Sigmoid colon (tissue), 7 donors: Measurements from ENCODE around the gene RPS6KA2. TPM values are rescaled to one million over a fixed set of nuclear protein-coding genes. Genes with fewer than 3 reads are reported as not detected.
A peak's percentile ranks its signal among the peaks of the same experiment; 100 is the strongest.

Source experiments
- DNase-seq: peaks from one replicate; pipeline ENCODE4 v3.0.0-alpha.2; 2019
- H3K27ac ChIP-seq, 4 donors: fragments of 200-600 bp; sonication (generic); one replicate each; pipeline ENCODE4 v1.5.1; 2016 to 2019; ENCODE audit warnings: mild to moderate bottlenecking in 1 of 4
- H3K27me3 ChIP-seq, 3 donors: fragments of 200-600 bp; sonication (generic); one replicate each; pipeline ENCODE4 v1.5.1; 2019; ENCODE audit warnings: mild to moderate bottlenecking in 1 of 3
- H3K36me3 ChIP-seq, 4 donors: fragments of 200-600 bp; sonication (generic); one replicate each; pipeline ENCODE4 v1.5.1; 2016 to 2019
- H3K4me1 ChIP-seq, 4 donors: fragments of 200-600 bp; sonication (generic); one replicate each; pipeline ENCODE4 v1.5.1; 2017 to 2019
- H3K4me3 ChIP-seq, 4 donors: fragments of 200-600 bp; sonication (generic); one replicate each; pipeline ENCODE4 v1.5.1; 2017 to 2019; ENCODE audit warnings: mild to moderate bottlenecking in 2 of 4, moderate library complexity in 1 of 4
- H3K9me3 ChIP-seq, 4 donors: fragments of 200-600 bp in 3 of 4; sonication (generic) in 3 of 4; one replicate each; pipeline versions ENCODE4 v1.5.1 to v1.6.1; 2013 to 2019
- CTCF ChIP-seq, 4 experiments: fragments of 450-650 bp in 3 of 4; fragments of 200-600 bp in 1 of 4; IDR thresholded peaks; one replicate each; pipeline ENCODE4 v1.5.1; 2016 to 2019; ENCODE audit warnings: antibody characterized with exemption in 4 of 4, mild to moderate bottlenecking in 3 of 4, moderate library complexity in 2 of 4
- EP300 ChIP-seq, 4 donors: sonication (generic); formaldehyde crosslinking; IDR thresholded peaks; one replicate each; pipeline ENCODE4 v1.6.1; 2017; ENCODE audit warnings: antibody characterized with exemption in 4 of 4
- POLR2A ChIP-seq, 2 donors: fragments of 450-650 bp; IDR thresholded peaks; one replicate each; pipeline ENCODE4 v1.6.1; 2016; ENCODE audit warnings: antibody characterized with exemption in 2 of 2, mild to moderate bottlenecking in 2 of 2, moderate library complexity in 2 of 2
- POLR2AphosphoS5 ChIP-seq, 4 donors: sonication (generic); formaldehyde crosslinking; IDR thresholded peaks; one replicate each; pipeline ENCODE4 v1.6.1; 2017; ENCODE audit warnings: antibody characterized with exemption in 4 of 4
- WGBS, 2 donors: extraction: QIAGEN DNeasy Blood & Tissue Kit; methylation state at CpG; one replicate each; pipeline ENCODE4 v1.1.7; 2013; 5-methylcytosine and 5-hydroxymethylcytosine counted together
- intact Hi-C: fragments of 100-400 bp; cut with DNase I; formaldehyde crosslinking; loops from one replicate; pipeline ENCODE4 v1.15.1; 2023
- polyA plus RNA-seq, 3 donors: library from polyadenylated mRNA; stranded (reverse); fragments of 200-250 nt; gene quantifications; one replicate each; pipeline ENCODE4 v1.2.3, GENCODE V29; 2013
- total RNA-seq, 4 donors: library from RNA; depleted of rRNA; stranded (reverse); fragments of >200 nt; gene quantifications; one replicate each; pipeline ENCODE4 v1.1.0, GENCODE V29; 2016
- donor health status: healthy with polysubstance abuse.
- donor health status: Bipolar disorder and iron deficiency.
- donor health status: healthy.

The RPS6KA2 gene
- total and polyA plus RNA-seq, 7 donors, result 6.5 to 44.7 (median 27.8) TPM

DNA sequence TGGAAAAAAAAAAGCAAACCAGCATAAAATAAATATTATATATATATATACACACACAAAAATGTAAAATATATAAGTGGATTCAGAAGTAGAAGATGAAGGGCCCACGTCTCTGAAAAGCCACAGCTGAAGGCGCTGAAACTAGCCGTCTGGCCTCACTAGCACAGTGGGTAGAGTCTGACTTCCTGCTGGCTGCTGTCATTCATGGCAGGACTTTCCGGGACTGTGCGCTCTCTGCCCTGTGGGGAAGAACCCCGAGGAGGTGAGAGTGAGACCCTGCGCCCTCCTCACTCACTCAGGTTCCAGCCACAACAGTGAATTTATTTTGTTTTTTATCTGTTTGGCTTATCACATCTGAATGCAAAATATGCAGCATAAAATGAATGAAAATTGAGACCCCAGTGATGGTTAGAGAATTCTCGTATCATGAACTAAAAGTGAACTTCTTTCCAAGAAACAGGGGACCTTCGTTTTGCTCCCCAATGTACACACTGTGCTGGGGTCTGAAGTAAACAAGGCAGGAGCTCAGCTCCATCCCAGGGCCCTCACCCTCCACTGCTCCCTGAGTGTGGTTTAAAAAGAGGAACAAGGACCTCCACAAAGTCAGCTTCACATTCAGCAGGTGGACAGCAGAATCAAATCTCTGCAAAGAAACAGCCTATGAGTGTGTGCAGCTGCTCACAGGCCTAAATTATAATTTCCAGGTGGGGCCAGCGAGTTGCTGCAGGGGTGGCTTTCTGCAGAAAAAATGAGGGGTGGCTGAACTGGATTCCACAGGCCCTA lies 39.2 kb downstream of the RPS6KA2 start:
- Histone ChIP-seq H3K36me3 (no peaks in the 10 kb centered on the region), H3K27ac (peak overlapping the region in 2 of 4 donors; percentile 13 to 35), H3K27me3 (no peaks in the 10 kb centered on the region), H3K4me1 (peaks cover 0 to 59% (median 24%) of the 10 kb centered on the region in 4 donors), H3K9me3 (no peaks in the 10 kb centered on the region), H3K4me3 (no peak overlapping the region)
- no peak for TF ChIP-seq POLR2A (IDR thresholded peaks at IDR 0.05)
- no peak for TF ChIP-seq CTCF (IDR thresholded peaks at IDR 0.05)
- TF ChIP-seq EP300 (IDR thresholded peaks at IDR 0.05), result no peak
- TF ChIP-seq POLR2AphosphoS5 (IDR thresholded peaks at IDR 0.05), result no peak
- intact Hi-C loops, result no loop called here
- DNase-seq, result no peak
- 57 to 86% methylated on average over 10 of the region's 10 CpGs for whole genome bisulfite sequencing, 2 donors

GRCh38 chr6:166586424-166587156 lies 40.5 kb downstream of the RPS6KA2 start, which contains the start of gene RAMACL:
Gene RAMACL, minus strand, starts transcription at chr6:166586678. Its CDS starts 201 bp downstream, at chr6:166586477.
- H3K9me3 ChIP-seq, result no peaks in the 10 kb centered on the region
- H3K27ac ChIP-seq, result no peak within 1 kb of the TSS
- intact Hi-C loops, result no loop called here
- 96 to 98% methylated on average over 9 of the region's 9 CpGs for WGBS, 2 donors
- no peaks in the 10 kb centered on the region for H3K36me3 ChIP-seq
- no peak within 1 kb of the TSS for H3K4me3 ChIP-seq
- peaks cover 0 to 53% (median 24%) of the 10 kb centered on the region in 4 donors for H3K4me1 ChIP-seq
- TF ChIP-seq CTCF (IDR thresholded peaks at IDR 0.05) (no peak), POLR2AphosphoS5 (IDR thresholded peaks at IDR 0.05) (no peak), POLR2A (IDR thresholded peaks at IDR 0.05) (no peak), EP300 (IDR thresholded peaks at IDR 0.05) (no peak)
- H3K27me3 ChIP-seq, result no peaks in the 10 kb centered on the region
- DNase-seq, result no peak

DNA sequence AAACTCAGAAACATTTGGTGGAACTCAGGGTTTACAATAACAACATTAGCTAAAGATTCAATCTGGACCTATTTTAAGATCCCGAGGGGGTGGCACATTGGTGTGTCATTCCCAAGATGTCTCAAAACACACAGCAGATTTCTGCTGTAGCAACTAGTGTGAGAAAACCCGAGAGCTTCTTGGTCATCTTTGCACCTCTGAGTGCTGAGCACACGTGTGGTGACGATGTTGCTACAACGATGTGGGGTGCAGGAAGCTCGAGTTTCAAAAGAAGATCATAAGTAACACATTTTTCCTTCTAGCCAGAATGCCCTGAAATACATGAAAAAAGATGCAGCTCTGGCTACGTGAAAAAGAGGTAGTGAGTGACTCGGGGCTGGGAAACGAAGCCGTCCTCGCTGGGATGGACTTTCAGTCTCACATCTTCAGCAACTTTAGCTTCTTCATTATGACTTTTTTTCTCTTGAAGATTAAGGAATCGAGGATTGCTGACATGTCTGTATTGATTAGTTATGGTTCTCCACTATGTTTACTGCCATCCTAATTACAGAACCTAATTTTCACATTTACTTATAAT lies 42.1 kb downstream of the RPS6KA2 start:
- no peaks in the 10 kb centered on the region for H3K36me3 ChIP-seq
- peaks cover 0 to 45% (median 21%) of the 10 kb centered on the region in 4 donors for H3K4me1 ChIP-seq
- DNase-seq, result no peak
- intact Hi-C loops, result no loop called here
- peak overlapping the region in 1 of 4 donors; percentile 61 for H3K27ac ChIP-seq
- no peak overlapping the region for H3K4me3 ChIP-seq
- no peaks in the 10 kb centered on the region for H3K9me3 ChIP-seq
- TF ChIP-seq POLR2A (IDR thresholded peaks at IDR 0.05) (no peak), CTCF (IDR thresholded peaks at IDR 0.05) (no peak), POLR2AphosphoS5 (IDR thresholded peaks at IDR 0.05) (no peak), EP300 (IDR thresholded peaks at IDR 0.05) (no peak)
- WGBS, 2 donors, result 89 to 91% methylated on average over 12 of the region's 12 CpGs
- H3K27me3 ChIP-seq, result no peaks in the 10 kb centered on the region

DNA sequence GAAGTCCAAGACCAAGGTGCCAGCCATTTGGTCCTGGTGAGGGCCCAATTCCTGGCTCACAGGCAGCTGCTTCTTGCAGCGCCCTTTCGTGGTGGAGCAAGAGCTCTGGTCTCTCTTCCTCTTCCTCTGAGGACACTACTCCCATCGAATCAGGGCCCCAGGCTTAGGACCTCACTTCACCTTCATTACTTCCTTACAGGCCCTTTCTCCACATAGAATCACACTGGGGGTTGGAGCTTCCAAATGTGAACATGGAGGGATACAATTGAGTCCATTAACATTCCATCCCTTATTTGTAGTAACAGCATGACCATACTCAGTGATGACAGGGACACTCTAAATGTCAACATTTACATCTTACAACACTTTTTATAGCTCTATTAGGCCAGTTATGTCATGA lies 42.9 kb downstream of the RPS6KA2 start:
- Histone ChIP-seq H3K4me3 (no peak overlapping the region), H3K9me3 (no peaks in the 10 kb centered on the region), H3K4me1 (peaks cover 0 to 38% (median 16%) of the 10 kb centered on the region in 4 donors), H3K36me3 (no peaks in the 10 kb centered on the region), H3K27me3 (no peaks in the 10 kb centered on the region), H3K27ac (peak overlapping the region in 1 of 4 donors; percentile 61)
- intact Hi-C loops, result no loop called here
- WGBS, 2 donors, result 75 to 80% methylated on average over 3 of the region's 3 CpGs
- no peak for DNase-seq
- no peak for TF ChIP-seq EP300 (IDR thresholded peaks at IDR 0.05)
- TF ChIP-seq POLR2AphosphoS5 (IDR thresholded peaks at IDR 0.05), result peak in 1 of 4 donors; percentile 12
